Gastroesophageal sphincter (tissue), 4 donors: ENCODE data around the gene KLHL3. TPM values are rescaled to one million over a fixed set of nuclear protein-coding genes. Genes with fewer than 3 reads are reported as not detected.

Source experiments
- ATAC-seq: fragments of 150-250 bp; one replicate; pipeline ENCODE4 v1.9.1; 2016; ENCODE audit warnings: mild to moderate bottlenecking, moderate library complexity
- H3K27ac ChIP-seq, 4 donors: fragments of 200-600 bp; sonication (generic) in 3 of 4; 1 replicate in 3 of 4; 2 replicates in 1 of 4; pipeline ENCODE4 v1.5.1; 2016 to 2019
- H3K27me3 ChIP-seq: fragments of 200-600 bp; sonication (generic); one replicate; pipeline ENCODE4 v1.5.1; 2019
- H3K36me3 ChIP-seq, 2 donors: fragments of 200-600 bp; sonication (generic); one replicate each; pipeline ENCODE4 v1.5.1; 2019; ENCODE audit warnings: control low read depth in 1 of 2
- H3K4me1 ChIP-seq, 3 donors: fragments of 200-600 bp; sonication (generic); 1 replicate in 2 of 3; 2 replicates in 1 of 3; pipeline ENCODE4 v1.5.1; 2016 to 2019; ENCODE audit warnings: control low read depth in 2 of 3
- H3K4me3 ChIP-seq, 2 donors: fragments of 200-600 bp; sonication (generic); one replicate each; pipeline ENCODE4 v1.5.1; 2019; ENCODE audit warnings: mild to moderate bottlenecking in 1 of 2, moderate library complexity in 1 of 2
- H3K9me3 ChIP-seq, 3 donors: fragments of 200-600 bp; sonication (generic); one replicate each; pipeline ENCODE4 v1.5.1; 2017 to 2019; ENCODE audit warnings: control low read depth in 2 of 3
- EP300 ChIP-seq: sonication (generic); formaldehyde crosslinking; IDR thresholded peaks from one replicate; pipeline ENCODE4 v1.6.1; 2017; ENCODE audit warnings: antibody characterized with exemption, mild to moderate bottlenecking
- POLR2A ChIP-seq, 2 donors: fragments of 450-650 bp; IDR thresholded peaks; one replicate each; pipeline ENCODE4 v1.6.1; 2017; ENCODE audit warnings: antibody characterized with exemption in 2 of 2, mild to moderate bottlenecking in 2 of 2, moderate library complexity in 1 of 2
- POLR2AphosphoS5 ChIP-seq: sonication (generic); formaldehyde crosslinking; IDR thresholded peaks from one replicate; pipeline ENCODE4 v1.6.1; 2017; ENCODE audit warnings: antibody characterized with exemption
- WGBS, 2 donors: methylation state at CpG; one replicate each; pipeline ENCODE4 v1.1.5; 2018; ENCODE audit warnings: low coverage in 1 of 2; 5-methylcytosine and 5-hydroxymethylcytosine counted together
- total RNA-seq, 4 donors: library from RNA; depleted of rRNA; stranded (reverse); fragments of >200 nt; gene quantifications; one replicate each; pipeline ENCODE4 v1.1.0, GENCODE V29; 2016
- TF ChIP-seq, protein P1 (sequence below), 4 experiments: fragments of 200-600 bp in 2 of 4; fragments of 450-650 bp in 2 of 4; sonication (generic) in 1 of 4; IDR thresholded peaks; one replicate each; pipeline ENCODE4 v1.5.1; 2017 to 2019; ENCODE audit warnings: antibody characterized with exemption in 4 of 4, mild to moderate bottlenecking in 2 of 4, moderate library complexity in 2 of 4

The KLHL3 gene
- total RNA-seq, 4 donors from 2014 or later = 2.3 to 6.9 (median 5.4) TPM

DNA sequence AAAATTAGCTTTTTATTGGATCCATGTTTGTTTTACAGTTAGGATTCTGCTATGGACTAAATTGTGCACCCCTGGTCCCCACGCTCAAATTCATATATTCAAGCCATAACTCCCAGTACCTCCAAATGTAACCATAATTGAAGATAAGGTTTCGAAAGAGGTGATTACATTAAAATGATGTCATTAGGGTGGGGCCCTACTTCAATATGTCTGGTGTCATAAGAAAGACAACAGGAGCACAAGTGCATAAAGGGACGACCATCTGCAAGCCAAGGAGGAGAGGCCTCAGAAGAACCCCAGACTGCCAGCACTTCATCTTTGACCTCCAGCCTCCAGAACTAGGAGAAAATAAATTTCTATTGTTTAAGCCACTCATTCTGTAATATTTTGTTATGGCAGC lies 25.7 kb upstream of the KLHL3 start:
- ATAC-seq = no peak
- no peaks in the 10 kb centered on the region for H3K36me3 ChIP-seq
- no peak overlapping the region for H3K27ac ChIP-seq
- no peaks in the 10 kb centered on the region for H3K4me1 ChIP-seq
- no peaks in the 10 kb centered on the region for H3K9me3 ChIP-seq
- no peak overlapping the region for H3K4me3 ChIP-seq
- no peaks in the 10 kb centered on the region for H3K27me3 ChIP-seq
- WGBS, 2 donors = 77 to 81% methylated on average over 3 of the region's 3 CpGs
- TF ChIP-seq EP300 (no peak), POLR2A (IDR thresholded peaks at IDR 0.05) (no peak)

DNA sequence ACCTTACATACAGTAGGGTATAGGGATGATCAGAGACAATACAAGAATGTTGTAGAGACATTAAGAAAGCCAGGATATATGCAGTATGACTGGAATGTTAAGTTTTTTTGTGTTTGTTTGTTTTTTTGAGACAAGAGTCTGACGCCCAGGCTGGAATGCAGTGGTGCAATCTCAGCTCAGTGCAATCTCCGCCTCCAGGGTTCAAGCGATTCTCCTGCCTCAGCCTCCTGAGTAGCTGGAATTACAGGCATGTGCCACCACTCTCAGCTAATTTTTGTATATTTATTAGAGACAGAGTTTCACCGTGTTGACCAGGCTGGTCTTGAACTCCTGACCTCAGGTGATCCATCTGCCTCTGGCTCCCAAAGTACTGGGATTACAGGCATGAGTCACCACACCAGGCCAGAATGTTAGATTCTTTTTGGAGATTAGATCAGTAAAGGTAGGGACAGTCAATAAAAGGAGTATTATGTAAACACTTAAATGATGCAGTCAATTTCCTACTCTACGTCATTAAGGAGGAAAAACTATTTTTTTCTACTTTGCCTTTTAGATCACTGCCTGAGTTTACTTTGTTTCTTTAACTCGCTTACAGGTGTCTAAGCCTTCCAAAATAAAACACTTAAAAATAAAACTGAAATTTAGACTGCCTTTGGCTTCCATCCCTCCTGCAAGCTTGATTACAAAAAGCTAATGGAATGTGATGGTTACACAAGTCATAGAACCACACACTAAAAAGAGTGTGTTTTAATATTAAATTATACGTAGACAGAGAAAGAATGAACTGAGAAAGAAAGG lies 25.0 kb upstream of the KLHL3 start:
- Histone ChIP-seq H3K27ac (no peak overlapping the region), H3K4me3 (no peak overlapping the region), H3K9me3 (no peaks in the 10 kb centered on the region), H3K36me3 (no peaks in the 10 kb centered on the region), H3K27me3 (no peaks in the 10 kb centered on the region), H3K4me1 (no peaks in the 10 kb centered on the region)
- TF ChIP-seq POLR2AphosphoS5 (no peak), POLR2A (IDR thresholded peaks at IDR 0.05) (no peak), EP300 (no peak)
- TF ChIP-seq, protein P1, sequence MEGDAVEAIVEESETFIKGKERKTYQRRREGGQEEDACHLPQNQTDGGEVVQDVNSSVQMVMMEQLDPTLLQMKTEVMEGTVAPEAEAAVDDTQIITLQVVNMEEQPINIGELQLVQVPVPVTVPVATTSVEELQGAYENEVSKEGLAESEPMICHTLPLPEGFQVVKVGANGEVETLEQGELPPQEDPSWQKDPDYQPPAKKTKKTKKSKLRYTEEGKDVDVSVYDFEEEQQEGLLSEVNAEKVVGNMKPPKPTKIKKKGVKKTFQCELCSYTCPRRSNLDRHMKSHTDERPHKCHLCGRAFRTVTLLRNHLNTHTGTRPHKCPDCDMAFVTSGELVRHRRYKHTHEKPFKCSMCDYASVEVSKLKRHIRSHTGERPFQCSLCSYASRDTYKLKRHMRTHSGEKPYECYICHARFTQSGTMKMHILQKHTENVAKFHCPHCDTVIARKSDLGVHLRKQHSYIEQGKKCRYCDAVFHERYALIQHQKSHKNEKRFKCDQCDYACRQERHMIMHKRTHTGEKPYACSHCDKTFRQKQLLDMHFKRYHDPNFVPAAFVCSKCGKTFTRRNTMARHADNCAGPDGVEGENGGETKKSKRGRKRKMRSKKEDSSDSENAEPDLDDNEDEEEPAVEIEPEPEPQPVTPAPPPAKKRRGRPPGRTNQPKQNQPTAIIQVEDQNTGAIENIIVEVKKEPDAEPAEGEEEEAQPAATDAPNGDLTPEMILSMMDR (IDR thresholded peaks at IDR 0.05) = no peak
- WGBS, 2 donors = 45 to 67% methylated on average over 5 to 7 of the region's 7 CpGs
- no peak for ATAC-seq

DNA sequence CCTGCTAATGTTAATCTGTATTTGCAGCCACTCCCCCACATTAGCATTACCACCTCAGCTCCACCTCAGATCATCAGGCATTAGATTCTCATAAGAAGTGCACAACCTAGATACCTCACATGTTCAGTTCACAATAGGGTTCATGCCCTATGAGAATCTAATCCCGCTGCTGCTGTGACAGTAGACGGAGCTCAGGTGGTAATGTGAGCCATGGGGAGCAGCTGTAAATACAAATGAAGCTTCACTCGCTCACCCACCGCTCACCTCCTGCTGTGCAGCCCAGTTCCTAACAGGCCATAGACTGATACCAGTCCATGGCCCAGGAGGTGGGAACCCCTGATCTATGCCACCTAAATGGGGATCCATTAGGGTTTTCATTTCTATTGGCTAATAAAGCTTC lies 24.4 kb upstream of the KLHL3 start:
- Histone ChIP-seq H3K4me3 (no peak overlapping the region), H3K4me1 (peaks cover 0 to 2% (median 0%) of the 10 kb centered on the region in 3 donors), H3K27me3 (no peaks in the 10 kb centered on the region), H3K27ac (no peak overlapping the region), H3K36me3 (no peaks in the 10 kb centered on the region), H3K9me3 (no peaks in the 10 kb centered on the region)
- ATAC-seq = no peak
- TF ChIP-seq POLR2A (IDR thresholded peaks at IDR 0.05) (no peak), POLR2AphosphoS5 (no peak), EP300 (no peak)
- TF ChIP-seq, protein P1 (IDR thresholded peaks at IDR 0.05) = no peak
- no CpG with 5 or more reads among the region's 4 CpGs for WGBS, 2 donors

DNA sequence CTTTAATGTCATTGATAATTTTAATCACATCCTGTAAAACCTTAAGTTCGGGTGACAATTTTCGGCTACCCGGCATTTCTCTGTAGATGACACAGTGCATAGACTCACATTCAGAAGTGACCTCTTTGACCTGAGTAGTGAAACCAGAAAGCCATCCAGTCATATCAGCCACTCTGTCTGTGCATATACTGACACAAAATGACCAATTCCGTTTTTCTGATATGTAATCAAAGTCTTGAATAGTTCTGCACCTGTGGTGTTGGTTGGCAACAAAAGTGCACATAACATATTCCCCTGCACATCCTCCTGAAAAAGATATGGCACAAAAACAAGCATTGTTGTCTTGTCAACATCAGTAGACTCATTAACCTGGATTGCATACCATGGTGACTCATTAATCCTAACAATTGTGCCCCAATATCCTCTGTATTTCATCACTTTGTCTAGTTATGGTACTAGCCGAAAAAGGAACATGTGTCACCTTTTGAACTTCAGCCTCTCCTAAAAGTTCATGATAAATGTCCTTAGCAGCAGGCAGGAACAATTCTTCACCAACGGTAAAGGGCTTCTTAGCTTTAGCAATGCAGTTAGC lies 22.9 kb upstream of the KLHL3 start:
- no peak overlapping the region for H3K27ac ChIP-seq
- 77 to 84% methylated on average over 4 to 6 of the region's 6 CpGs for WGBS, 2 donors
- TF ChIP-seq EP300 = no peak
- TF ChIP-seq POLR2AphosphoS5 = no peak
- TF ChIP-seq, protein P1 (IDR thresholded peaks at IDR 0.05) = no peak
- no peak for TF ChIP-seq POLR2A (IDR thresholded peaks at IDR 0.05)

DNA sequence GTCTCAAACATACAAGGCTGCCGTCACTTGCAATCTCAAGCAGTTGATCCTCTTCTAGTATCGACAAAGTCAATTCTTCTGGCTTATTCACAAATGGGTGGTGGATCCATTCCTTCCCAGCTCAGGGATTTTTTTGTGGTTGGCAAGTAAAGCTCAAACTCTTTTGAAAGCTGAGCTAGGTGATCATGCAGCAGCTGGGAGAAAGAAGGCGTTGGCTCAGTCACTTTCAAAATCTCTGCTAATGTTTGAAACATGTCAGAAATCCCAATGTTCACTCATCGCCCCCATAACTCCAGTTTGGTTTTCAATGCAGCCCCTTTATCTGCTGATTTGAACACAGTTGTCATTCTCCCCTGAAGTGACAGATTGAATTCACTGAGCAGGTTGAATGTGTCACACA lies 22.2 kb upstream of the KLHL3 start:
- H3K27ac ChIP-seq = no peak overlapping the region
- H3K9me3 ChIP-seq = no peaks in the 10 kb centered on the region
- ATAC-seq = no peak
- TF ChIP-seq, protein P1 (IDR thresholded peaks at IDR 0.05) = no peak
- TF ChIP-seq POLR2AphosphoS5 (no peak), POLR2A (IDR thresholded peaks at IDR 0.05) (no peak)
- H3K4me3 ChIP-seq = no peak overlapping the region
- 69 to 83% methylated on average over 1 to 4 of the region's 4 CpGs for WGBS, 2 donors
- peaks cover 0 to 6% (median 0%) of the 10 kb centered on the region in 3 donors for H3K4me1 ChIP-seq
- H3K36me3 ChIP-seq = no peaks in the 10 kb centered on the region
- H3K27me3 ChIP-seq = no peaks in the 10 kb centered on the region

More for the DNA sequence above, 22.9 kb upstream of the KLHL3 start:
- Histone ChIP-seq H3K9me3 (no peaks in the 10 kb centered on the region), H3K4me1 (peaks cover 0 to 6% (median 0%) of the 10 kb centered on the region in 3 donors), H3K36me3 (no peaks in the 10 kb centered on the region), H3K27me3 (no peaks in the 10 kb centered on the region), H3K4me3 (no peak overlapping the region)
- no peak for ATAC-seq
